Measurements from ENCODE around the gene GRIP2.

The GRIP2 gene

DNA sequence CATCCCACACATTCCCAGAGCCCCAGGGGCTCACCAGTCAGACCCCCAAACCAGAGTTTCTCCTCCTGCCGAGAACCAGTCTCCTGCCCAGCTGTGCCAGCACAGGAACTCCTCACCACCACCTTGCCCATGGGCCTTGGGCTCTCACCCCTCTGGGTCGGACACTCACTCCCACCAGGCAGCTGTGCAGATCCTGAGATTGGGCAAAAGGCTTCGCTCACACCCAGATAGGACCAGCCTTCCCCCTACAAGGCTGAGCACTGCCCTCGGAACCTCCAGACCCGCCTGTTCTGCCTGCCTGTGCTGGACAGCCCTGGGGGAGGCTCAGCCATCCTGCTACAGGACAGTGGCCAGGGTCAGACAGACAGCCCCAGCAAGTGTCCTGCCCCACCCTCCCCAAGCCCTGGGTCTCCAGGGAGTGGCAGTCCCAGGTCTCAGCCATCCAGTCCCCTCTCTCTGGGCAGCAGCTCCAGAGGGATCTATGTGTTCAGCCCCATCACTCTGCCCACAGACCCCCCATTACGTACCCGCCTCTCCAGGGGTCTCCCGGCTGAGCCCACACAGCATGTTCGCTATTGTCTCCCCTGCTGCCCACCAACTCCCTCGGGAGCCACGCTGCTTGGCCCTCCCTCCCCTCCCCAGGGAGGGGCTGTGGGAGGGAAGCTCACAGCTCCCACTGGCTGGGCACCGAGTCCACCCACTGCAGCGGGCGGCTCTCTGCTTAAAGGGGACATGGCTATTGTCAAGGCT lies at the start of gene GRIP2:
Gene GRIP2 (minus strand): TSS at position 601 of the 750 bp plus-strand sequence. CDS start 34 bp downstream, at position 567.
- no peaks in the 10 kb centered on the region for H3K36me3 ChIP-seq (replicated peaks)
- no peaks in the 10 kb centered on the region for H3K27me3 ChIP-seq (ENCODE audit: low read depth)
- H3K9me3 ChIP-seq = no peaks in the 10 kb centered on the region
- DNase-seq (ENCODE audit: low spot score in 2 of 2) = no peak
- H3K4me1 ChIP-seq = no peaks in the 10 kb centered on the region
- in situ Hi-C loops (cut with MboI; ENCODE audit: low sequenced_read_pairs) = no loop called here
- H3K4me3 ChIP-seq = no peak within 1 kb of the TSS

DNA sequence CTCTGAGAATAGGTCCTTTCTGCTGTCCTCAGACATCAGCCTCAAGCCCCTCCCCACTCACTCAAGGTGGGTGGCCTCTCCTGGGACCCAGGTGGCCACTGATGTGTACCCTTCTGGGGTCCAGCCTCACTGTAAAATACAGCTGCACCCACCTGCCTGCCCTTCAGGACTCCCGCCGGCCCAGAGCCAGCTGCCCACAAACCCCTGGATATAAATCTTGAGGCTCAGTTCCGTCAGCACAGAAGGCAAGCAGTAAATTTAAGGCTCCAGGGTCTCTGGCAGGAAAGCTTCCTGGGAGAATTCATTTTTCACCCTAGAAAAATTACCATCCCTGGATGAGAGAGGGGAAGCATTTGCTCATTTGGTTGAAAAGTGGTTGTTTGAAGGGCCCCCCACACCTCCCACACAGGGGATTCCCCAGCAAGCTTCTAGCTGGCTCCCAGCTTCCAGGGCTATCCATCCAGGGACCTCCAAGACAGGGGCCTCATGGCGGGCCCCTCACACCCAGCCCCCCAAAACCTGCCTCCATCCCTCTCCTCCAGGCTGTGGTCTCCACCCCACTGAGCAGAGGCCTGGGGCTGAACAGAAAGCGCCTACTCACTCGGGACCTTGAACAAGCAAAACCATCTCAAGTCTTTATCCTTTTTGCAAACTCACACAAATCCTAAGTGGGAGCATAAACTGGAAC lies 48.4 kb upstream of the GRIP2 start:
- in situ Hi-C loops (cut with MboI; ENCODE audit: low sequenced_read_pairs) = no loop called here
- no peak overlapping the region for H3K4me3 ChIP-seq
- DNase-seq (ENCODE audit: low spot score in 2 of 2) = no peak
- no peaks in the 10 kb centered on the region for H3K4me1 ChIP-seq
- no peaks in the 10 kb centered on the region for H3K27me3 ChIP-seq (ENCODE audit: low read depth)
- H3K36me3 ChIP-seq (replicated peaks) = no peaks in the 10 kb centered on the region
- no peaks in the 10 kb centered on the region for H3K9me3 ChIP-seq

DNA sequence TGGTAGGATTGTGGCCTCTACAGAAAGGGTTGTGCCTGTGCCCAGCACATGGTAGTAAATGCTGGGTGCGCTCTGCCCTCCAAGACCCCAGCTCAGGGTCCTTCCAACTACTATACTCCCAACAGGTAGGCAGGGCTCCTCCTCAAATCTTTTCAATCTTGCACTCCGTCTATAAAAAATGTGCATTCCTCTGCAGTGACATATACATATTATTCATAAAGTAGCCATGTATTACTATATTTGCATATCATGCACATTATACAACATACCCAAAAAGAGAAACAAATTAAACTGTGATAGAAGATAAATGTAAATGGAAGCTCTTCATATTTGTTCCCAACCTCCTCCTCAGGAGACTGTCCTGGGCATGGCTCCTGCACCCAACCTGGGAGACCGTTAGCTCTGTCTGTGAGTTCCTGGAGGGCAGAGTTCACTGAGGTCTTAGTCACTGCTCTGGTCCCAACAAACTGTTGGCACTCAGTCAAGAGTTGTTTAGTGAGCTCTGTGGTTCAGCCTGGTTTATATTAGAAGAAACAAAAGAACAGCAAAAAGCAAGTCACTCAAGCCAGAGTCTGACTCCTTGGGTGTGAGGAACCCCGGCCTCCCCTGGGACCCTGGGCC lies 47.7 kb upstream of the GRIP2 start:
- Histone ChIP-seq H3K4me3 (no peak overlapping the region), H3K36me3 (replicated peaks) (no peaks in the 10 kb centered on the region), H3K4me1 (no peaks in the 10 kb centered on the region), H3K9me3 (no peaks in the 10 kb centered on the region), H3K27me3 (ENCODE audit: low read depth) (no peaks in the 10 kb centered on the region)
- DNase-seq (ENCODE audit: low spot score in 2 of 2) = no peak
- in situ Hi-C loops (cut with MboI; ENCODE audit: low sequenced_read_pairs) = no loop called here

DNA sequence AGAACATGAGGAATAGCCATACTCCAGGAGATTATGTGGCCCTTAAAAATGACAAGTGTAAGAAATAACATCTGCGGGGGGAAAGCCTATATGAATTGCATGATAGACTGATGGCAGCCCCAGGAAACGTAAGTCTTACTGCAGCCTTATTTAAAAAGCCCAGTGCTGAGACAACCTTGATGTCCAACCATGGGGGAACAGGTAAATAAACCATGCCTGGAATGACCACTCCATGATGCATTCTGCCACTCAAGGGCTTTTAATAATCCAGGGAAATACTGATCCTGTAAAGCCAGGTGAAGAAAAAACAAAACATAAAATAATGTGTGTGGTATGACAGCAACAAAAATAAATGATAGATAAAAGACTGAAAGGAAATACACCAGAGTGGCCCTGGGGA lies 46.5 kb upstream of the GRIP2 start:
- DNase-seq (ENCODE audit: low spot score in 2 of 2) = no peak
- Histone ChIP-seq H3K36me3 (replicated peaks) (no peaks in the 10 kb centered on the region), H3K4me1 (no peaks in the 10 kb centered on the region), H3K27me3 (ENCODE audit: low read depth) (no peaks in the 10 kb centered on the region), H3K4me3 (no peak overlapping the region), H3K9me3 (no peaks in the 10 kb centered on the region)
- in situ Hi-C loops (cut with MboI; ENCODE audit: low sequenced_read_pairs) = no loop called here

DNA sequence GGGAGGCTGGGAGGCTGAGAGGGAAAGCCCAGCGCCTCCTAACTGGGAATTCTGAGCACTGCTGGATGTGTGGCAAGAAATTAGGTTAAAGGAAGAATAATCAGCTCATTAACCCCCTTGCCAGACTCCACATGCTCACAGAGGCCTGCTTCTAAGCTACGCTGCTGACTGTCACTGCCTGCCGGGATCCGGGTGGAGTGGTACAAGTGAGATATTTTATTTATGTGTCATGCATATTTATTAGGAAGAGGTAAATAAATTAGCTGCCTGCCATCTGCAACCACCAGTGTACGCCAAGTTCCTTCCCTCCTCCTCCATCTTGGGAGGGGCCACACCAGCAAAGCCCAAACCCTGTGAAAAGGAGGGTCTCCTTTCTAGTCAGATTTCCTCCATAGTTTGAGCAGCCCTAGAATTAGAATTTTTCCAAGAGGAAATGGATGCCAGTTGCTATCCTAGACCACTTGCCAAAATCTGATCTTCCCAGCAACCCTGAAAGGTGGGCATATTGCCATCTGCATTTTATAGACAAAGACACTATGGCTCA lies 43.5 kb upstream of the GRIP2 start:
- Histone ChIP-seq H3K36me3 (replicated peaks) (no peaks in the 10 kb centered on the region), H3K4me3 (no peak overlapping the region), H3K4me1 (no peaks in the 10 kb centered on the region), H3K27me3 (ENCODE audit: low read depth) (no peaks in the 10 kb centered on the region), H3K9me3 (no peaks in the 10 kb centered on the region)
- no peak for DNase-seq (ENCODE audit: low spot score in 2 of 2)
- in situ Hi-C loops (cut with MboI; ENCODE audit: low sequenced_read_pairs) = no loop called here

DNA sequence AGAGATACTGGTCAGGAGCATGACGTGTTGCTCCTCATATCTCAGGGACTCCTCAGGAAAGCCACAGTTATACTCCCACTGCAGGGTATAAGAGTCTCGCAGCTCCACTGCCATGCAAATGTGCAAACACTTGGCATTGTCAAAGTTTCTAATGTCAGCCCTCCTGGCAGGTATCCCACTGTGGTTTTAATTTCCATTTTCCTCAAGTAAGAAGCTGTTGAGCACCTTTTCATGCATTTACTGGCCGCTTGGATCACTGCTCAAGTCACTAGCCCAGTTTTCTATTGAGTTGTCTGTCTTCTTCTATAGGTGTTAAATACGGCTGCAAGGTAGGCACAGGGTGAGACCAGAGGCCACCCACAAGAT lies 41.9 kb upstream of the GRIP2 start:
- Histone ChIP-seq H3K4me1 (no peaks in the 10 kb centered on the region), H3K27me3 (ENCODE audit: low read depth) (no peaks in the 10 kb centered on the region), H3K9me3 (no peaks in the 10 kb centered on the region), H3K4me3 (no peak overlapping the region), H3K36me3 (replicated peaks) (no peaks in the 10 kb centered on the region)
- in situ Hi-C loops (cut with MboI; ENCODE audit: low sequenced_read_pairs) = no loop called here
- DNase-seq (ENCODE audit: low spot score in 2 of 2) = no peak

DNA sequence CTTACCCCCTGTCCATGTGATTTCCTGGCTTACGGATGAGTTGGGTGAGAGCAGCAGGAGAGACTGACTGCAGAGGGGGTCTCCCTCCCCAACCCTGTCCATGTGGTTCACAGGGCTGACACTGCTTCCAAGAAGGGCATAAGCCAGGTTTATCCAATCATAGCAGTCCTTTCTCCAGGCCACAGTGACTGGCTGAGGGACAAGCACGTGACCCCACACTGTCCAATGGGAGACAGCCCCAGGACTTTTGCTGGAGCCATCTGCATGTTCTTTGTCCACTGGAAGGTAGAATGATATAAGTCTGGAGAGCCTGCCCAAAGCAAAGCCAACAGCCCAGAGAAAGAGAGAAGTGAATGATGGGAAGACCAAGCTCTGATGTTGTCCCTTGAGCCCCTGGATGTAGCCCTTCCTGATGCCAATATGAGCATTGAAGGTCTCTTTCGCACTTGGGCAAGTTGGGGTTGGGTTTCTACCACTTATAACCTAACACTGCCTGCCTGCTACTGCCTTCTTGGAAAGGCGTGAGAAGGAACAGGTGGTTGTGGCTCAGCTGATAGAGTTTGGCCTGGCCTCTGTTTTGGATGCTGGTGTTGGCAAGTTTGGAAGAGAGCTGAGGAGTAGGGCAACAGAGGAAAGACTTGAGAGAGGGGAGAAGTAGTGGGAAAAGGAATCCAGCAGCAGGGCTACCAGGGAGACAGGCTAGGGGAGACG lies 41.3 kb upstream of the GRIP2 start:
- no peaks in the 10 kb centered on the region for H3K27me3 ChIP-seq (ENCODE audit: low read depth)
- no peaks in the 10 kb centered on the region for H3K9me3 ChIP-seq
- H3K4me1 ChIP-seq = no peaks in the 10 kb centered on the region
- no peak overlapping the region for H3K4me3 ChIP-seq
- no peak for DNase-seq (ENCODE audit: low spot score in 2 of 2)
- no peaks in the 10 kb centered on the region for H3K36me3 ChIP-seq (replicated peaks)
- in situ Hi-C loops (cut with MboI; ENCODE audit: low sequenced_read_pairs) = no loop called here

DNA sequence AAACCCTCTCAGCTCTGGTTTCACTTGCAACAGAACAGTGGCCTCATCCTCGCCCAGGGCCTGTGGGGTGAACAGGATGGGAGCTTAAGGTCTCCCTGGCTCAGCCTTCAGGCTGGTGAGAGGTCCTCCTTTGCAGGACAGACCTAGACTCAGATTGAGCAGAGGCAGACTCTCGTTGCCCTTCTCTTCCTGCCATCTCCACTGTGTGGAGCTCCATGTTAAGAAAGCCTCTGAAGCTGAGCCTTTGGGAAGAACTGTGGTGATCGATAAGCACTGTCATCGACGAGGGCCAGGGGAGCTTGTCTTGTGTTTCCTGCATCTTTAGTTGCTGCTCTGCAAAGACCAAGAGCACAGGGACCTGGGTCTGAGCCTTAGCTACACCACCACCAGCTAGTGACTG lies 37.8 kb upstream of the GRIP2 start:
- Histone ChIP-seq H3K27me3 (ENCODE audit: low read depth) (no peaks in the 10 kb centered on the region), H3K4me1 (no peaks in the 10 kb centered on the region)
- in situ Hi-C loops (cut with MboI; ENCODE audit: low sequenced_read_pairs) = no loop called here

DNA sequence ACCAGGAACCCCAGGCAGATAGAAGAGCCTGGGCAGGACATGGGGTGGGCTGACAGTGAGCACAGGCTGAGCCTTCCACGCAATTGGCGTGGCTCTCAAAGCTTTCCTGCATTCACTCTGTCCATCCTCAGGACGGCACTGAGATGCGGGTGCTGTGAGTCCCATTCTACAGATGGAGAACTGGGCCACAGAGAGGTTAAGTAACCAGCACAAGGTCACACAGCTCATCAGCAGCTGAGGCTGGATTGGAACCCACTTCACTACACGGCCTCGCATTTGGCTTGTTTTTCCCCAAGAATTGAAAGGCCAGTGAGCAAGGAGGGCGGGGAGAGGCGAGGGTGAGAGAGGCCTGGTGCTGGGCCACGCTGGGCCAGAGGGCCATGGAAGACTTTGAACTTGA lies 36.0 kb upstream of the GRIP2 start:
- no peak overlapping the region for H3K4me3 ChIP-seq
- H3K4me1 ChIP-seq = no peaks in the 10 kb centered on the region
- H3K27me3 ChIP-seq (ENCODE audit: low read depth) = no peaks in the 10 kb centered on the region
- H3K36me3 ChIP-seq (replicated peaks) = no peaks in the 10 kb centered on the region
- DNase-seq (ENCODE audit: low spot score in 2 of 2) = no peak
- H3K9me3 ChIP-seq = no peaks in the 10 kb centered on the region
- in situ Hi-C loops (cut with MboI; ENCODE audit: low sequenced_read_pairs) = no loop called here

More for the DNA sequence above, 37.8 kb upstream of the GRIP2 start:
- no peak for DNase-seq (ENCODE audit: low spot score in 2 of 2)
- Histone ChIP-seq H3K4me3 (no peak overlapping the region), H3K36me3 (replicated peaks) (no peaks in the 10 kb centered on the region), H3K9me3 (no peaks in the 10 kb centered on the region)

DNA sequence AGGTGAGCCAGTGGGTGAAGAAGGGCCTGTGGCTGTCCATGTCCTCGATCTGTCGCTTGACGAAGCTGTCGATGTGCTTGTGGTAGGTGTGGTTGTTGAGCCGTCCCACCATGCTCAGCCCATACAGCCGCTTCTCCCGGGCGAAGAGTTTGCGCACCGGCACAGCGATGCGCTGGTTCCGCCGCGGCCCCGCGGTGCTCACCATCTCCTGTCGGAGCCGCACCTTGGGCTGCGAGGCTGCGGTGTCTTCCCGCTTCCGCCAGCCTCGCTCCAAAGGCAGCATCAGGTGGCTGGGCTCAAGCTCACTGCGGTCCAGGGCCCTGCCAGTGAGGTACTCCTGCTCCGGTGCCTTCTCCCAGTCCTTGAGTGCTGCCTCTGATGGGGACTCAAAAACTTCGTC lies 34.0 kb upstream of the GRIP2 start:
- Histone ChIP-seq H3K9me3 (no peaks in the 10 kb centered on the region), H3K4me3 (no peak overlapping the region), H3K36me3 (replicated peaks) (no peaks in the 10 kb centered on the region), H3K27me3 (ENCODE audit: low read depth) (no peaks in the 10 kb centered on the region), H3K4me1 (no peaks in the 10 kb centered on the region)
- in situ Hi-C loops (cut with MboI; ENCODE audit: low sequenced_read_pairs) = no loop called here
- no peak for DNase-seq (ENCODE audit: low spot score in 2 of 2)

DNA sequence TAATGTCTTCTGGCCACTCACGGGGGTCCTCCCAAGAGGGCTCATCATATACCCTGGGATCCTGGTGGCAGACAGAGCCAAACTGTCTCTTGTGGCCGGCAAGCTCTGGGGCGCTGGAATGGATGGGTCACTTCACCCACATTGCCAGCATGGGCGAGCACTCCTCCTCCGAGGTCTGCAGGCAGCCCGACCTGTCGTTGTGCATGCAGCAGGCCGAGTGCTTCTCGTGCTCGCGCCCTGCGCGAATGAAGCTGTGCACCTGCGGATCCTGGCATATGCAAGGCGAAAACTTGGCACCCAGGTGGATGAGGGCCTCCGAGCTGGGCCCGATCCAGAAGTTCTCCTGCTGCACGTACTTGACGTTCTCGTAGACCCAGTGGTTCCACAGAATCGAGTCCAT lies 33.6 kb upstream of the GRIP2 start:
- no peaks in the 10 kb centered on the region for H3K9me3 ChIP-seq
- no peaks in the 10 kb centered on the region for H3K4me1 ChIP-seq
- H3K27me3 ChIP-seq (ENCODE audit: low read depth) = no peaks in the 10 kb centered on the region
- no peak for DNase-seq (ENCODE audit: low spot score in 2 of 2)
- no peak overlapping the region for H3K4me3 ChIP-seq
- in situ Hi-C loops (cut with MboI; ENCODE audit: low sequenced_read_pairs) = no loop called here
- H3K36me3 ChIP-seq (replicated peaks) = no peaks in the 10 kb centered on the region

DNA sequence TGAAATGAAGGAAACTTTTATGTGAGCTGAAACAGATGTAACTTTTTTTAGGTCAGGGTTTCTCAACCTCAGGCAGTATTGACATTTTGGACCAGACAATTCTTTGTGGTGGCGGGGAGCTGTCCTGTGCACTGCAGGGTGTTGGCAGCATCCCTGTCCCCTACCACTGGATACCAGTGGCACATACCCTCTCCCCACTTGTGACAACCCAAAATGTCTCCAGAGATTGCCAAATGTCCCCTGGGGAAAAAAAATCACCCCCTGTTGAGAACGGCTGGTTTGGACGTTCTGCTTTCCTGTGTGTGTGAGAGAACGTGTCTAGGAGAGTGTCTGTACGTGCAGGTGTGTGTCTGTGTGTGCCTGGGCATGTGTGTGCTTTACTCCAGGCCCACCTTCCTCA lies 30.7 kb upstream of the GRIP2 start:
- H3K9me3 ChIP-seq = no peaks in the 10 kb centered on the region
- no peaks in the 10 kb centered on the region for H3K4me1 ChIP-seq
- no peak overlapping the region for H3K4me3 ChIP-seq
- DNase-seq (ENCODE audit: low spot score in 2 of 2) = no peak
- no peaks in the 10 kb centered on the region for H3K27me3 ChIP-seq (ENCODE audit: low read depth)
- no peaks in the 10 kb centered on the region for H3K36me3 ChIP-seq (replicated peaks)
- in situ Hi-C loops (cut with MboI; ENCODE audit: low sequenced_read_pairs) = no loop called here

DNA sequence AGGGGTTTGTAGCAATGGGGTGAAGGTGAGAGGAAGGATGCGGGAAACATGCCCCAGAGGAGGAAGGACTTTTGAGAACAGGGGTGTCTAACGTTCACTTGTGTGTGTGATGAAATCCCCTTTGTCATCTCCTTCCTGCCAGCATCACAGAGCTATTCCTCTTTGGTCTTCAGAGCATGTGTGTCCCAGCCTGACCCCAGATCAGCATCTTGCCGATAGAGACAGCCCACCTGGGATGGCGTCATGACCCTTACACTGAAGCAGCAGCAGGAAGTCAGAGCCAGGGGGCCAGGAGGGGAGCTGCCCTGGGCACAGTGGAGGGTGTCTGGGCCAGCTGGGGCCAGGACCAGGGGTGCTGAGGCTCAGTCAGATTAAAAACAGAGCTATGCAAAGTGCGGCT lies 29.9 kb upstream of the GRIP2 start:
- DNase-seq (ENCODE audit: low spot score in 2 of 2) = no peak
- Histone ChIP-seq H3K27me3 (ENCODE audit: low read depth) (no peaks in the 10 kb centered on the region), H3K36me3 (replicated peaks) (no peaks in the 10 kb centered on the region), H3K4me3 (no peak overlapping the region), H3K4me1 (no peaks in the 10 kb centered on the region), H3K9me3 (no peaks in the 10 kb centered on the region)
- in situ Hi-C loops (cut with MboI; ENCODE audit: low sequenced_read_pairs) = no loop called here
